ENCODE results near the gene ARHGEF7. TPM values are rescaled to one million over a fixed set of nuclear protein-coding genes. Genes with fewer than 3 reads are reported as not detected.

The ARHGEF7 gene
- total RNA-seq, 4 donors from 2014 or later = 69.9 to 163 (median 102) TPM

GRCh38 chr13:111215081-111216047 is 100.3 kb downstream of the ARHGEF7 start:
- DNase-seq (ENCODE audit: low spot score) (no peak), ATAC-seq (ENCODE audit: low FRiP score) (no peak)
- TF ChIP-seq CTCF (IDR thresholded peaks at IDR 0.05) = no peak

- no peak for TF ChIP-seq CTCF (IDR thresholded peaks at IDR 0.05)
- ATAC-seq (ENCODE audit: low FRiP score) (peak; percentile 69), DNase-seq (ENCODE audit: low spot score) (no peak)
Observed at GRCh38 chr13:111216166-111216960, 101.3 kb downstream of the ARHGEF7 start.

- ATAC-seq (ENCODE audit: low FRiP score) = no peak
- DNase-seq (ENCODE audit: low spot score) = no peak
- no peak for TF ChIP-seq CTCF (IDR thresholded peaks at IDR 0.05)
Observed at GRCh38 chr13:111217641-111218040, 102.5 kb downstream of the ARHGEF7 start.

GRCh38 chr13:111219280-111219679 is 104.2 kb downstream of the ARHGEF7 start:
- no peak for TF ChIP-seq CTCF (IDR thresholded peaks at IDR 0.05)
- DNase-seq (ENCODE audit: low spot score) (no peak), ATAC-seq (ENCODE audit: low FRiP score) (no peak)

GRCh38 chr13:111219950-111220349 is 104.8 kb downstream of the ARHGEF7 start:
- TF ChIP-seq CTCF (IDR thresholded peaks at IDR 0.05) = no peak
- ATAC-seq (ENCODE audit: low FRiP score) = no peak

GRCh38 chr13:111225166-111225565 is 110.1 kb downstream of the ARHGEF7 start:
- no peak for DNase-seq (ENCODE audit: low spot score)
- TF ChIP-seq CTCF (IDR thresholded peaks at IDR 0.05) = no peak
- ATAC-seq (ENCODE audit: low FRiP score) = no peak

More at GRCh38 chr13:111219950-111220349, 104.8 kb downstream of the ARHGEF7 start:
- no peak for DNase-seq (ENCODE audit: low spot score)
